GM19351 (cell line): ENCODE data around the gene FBXO7.

Experiments used
- ATAC-seq: cut with Tn5 transposase; IDR thresholded peaks from one replicate; pipeline ENCODE4 v1.9.1; 2021; ENCODE audit warnings: mild to moderate bottlenecking, moderate library complexity; ENCODE audit not compliant: unreplicated experiment

FBXO7 gene

DNA sequence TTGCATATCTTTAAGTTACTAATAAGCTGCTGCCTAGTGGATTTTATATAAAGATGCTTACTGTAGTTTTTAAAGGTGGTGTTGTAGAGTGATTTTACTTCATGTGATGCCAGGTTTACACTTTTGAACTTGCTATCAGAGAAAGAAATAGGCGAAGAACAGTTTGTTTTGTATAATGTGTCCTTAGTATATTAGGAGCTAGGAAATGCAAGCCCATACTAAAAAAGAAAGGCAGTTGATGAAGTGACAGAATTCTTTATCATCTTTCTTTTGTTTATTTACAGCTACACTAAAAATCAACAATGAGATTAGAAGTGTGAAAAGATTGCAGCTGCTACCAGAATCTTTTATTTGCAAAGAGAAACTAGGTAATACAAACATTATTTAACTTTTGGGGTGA is 12.8 kb downstream of the FBXO7 start:
- no peak for ATAC-seq

DNA sequence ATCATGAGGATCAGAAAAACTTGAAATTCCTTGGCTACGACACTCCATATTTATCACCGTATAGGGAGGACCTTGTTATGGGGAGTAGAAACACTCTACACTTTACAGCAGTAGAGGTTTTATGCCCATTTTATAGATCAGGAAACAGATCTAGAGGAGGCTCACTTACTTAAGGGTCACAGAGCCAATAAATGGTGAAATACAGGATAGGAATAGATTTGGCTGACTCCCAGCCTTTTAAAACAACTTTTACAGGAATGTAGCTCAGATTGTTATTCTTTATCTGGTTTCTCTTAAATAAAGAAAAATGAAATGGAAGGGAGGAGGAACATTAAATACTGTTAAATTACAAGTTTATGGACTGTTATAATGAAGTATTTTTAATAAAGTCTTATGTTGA is 14.8 kb downstream of the FBXO7 start:
- no peak for ATAC-seq

- no peak for ATAC-seq
Observed at GRCh38 chr22:32490279-32490678, 15.7 kb downstream of the FBXO7 start.

DNA sequence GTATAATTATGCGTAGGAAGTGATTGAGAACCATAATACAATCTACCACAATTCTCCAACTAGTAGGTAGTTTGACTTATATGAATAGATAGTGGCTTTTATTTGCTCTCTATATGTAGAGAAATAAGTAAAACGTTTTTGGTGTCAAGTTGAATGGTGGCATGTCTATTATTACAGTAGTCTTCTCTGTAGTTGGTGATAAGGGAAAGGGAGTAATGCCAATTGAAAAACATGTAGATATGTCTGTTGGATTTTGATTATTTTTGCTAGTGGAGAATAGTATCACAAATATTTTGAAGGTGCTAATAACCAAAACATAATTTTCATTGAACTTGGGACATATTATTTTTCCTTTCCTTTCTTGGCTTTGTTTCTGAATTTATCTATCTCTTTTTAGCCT is 17.5 kb downstream of the FBXO7 start:
- no peak for ATAC-seq

GRCh38 chr22:32493551-32493950 is 18.9 kb downstream of the FBXO7 start:
- no peak for ATAC-seq

GRCh38 chr22:32494971-32495370 is 20.4 kb downstream of the FBXO7 start:
- ATAC-seq, result no peak

GRCh38 chr22:32499666-32500065 is 25.1 kb downstream of the FBXO7 start:
- no peak for ATAC-seq

GRCh38 chr22:32501836-32502752 is 27.5 kb downstream of the FBXO7 start:
- ATAC-seq, result no peak

GRCh38 chr22:32509045-32509444 is 34.4 kb downstream of the FBXO7 start:
- ATAC-seq, result no peak

DNA sequence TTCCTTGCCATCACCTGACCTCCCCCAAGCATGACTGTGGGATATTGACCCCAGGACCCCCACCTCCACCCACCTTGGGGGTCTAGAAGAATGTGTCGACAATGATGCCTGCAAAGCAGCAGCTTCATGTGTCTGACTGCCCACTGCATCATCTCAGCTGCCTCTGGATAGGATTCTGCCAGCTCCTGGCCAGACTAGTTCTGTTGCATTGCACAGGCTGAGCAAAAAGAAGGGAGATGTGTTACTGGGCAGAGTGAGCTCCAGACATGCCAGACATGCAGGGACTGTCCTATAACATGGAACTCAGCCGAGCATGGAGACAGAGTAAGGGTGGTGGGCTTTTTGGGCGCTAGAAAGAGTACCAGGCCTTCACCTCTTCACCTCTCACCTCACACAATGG is 36.7 kb downstream of the FBXO7 start:
- no peak for ATAC-seq

GRCh38 chr22:32511776-32512175 is 37.2 kb downstream of the FBXO7 start:
- ATAC-seq, result no peak

DNA sequence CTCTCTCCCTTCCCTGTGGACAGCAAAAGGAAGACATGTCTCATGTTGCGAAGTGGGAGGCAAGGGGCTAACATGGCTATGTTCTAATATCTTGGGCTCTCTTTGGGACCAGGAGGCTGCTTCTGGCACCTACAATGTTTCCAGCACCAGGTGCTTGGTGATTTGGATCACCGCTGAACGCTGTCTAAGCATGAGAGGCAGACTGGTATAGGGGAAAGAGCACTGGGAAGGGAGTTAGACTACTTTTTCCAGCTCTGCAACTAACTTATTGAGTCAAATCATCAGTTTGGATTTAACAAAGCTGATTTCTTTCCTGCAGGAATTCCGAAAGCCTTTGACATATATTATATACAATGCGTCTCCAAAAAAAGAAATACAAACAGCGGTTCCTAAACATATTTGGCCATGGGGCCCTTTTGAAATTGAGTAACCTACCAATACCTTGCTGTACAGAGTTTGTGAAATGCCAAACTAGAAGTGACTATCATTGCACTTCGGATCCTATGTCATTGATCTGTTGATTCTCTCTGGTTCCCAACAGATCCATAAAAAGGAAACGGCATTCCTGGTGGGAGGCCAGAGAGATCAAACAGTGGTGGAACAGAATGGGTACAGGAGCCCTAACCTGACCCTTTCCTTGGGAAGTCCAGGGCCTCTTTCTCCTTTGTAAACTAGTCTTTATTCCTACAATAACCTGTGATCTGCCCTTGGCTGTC is 37.8 kb downstream of the FBXO7 start:
- ATAC-seq, result no peak

- ATAC-seq, result no peak
Observed at GRCh38 chr22:32515084-32515483, 40.5 kb downstream of the FBXO7 start.

DNA sequence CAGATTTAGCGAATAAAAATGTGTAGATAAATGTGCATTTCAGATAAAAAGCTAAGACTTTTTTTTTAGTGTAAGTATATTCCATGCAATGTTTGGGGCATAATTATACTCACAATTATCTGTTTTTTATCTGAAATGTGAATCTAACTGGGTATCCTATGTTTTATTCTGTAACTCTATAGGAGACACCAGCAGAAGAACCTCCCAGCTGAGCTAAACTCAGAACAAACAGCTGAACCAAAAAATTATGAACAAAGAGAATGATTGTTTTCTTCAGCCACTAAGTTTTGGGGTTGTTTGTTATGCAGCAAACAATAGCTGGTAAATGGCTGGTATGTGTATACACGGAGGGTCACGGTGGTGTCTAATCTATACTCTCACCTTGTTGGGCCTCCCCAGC is 42.9 kb downstream of the FBXO7 start:
- ATAC-seq, result no peak

GRCh38 chr22:32517921-32518320 is 43.3 kb downstream of the FBXO7 start:
- ATAC-seq, result no peak

DNA sequence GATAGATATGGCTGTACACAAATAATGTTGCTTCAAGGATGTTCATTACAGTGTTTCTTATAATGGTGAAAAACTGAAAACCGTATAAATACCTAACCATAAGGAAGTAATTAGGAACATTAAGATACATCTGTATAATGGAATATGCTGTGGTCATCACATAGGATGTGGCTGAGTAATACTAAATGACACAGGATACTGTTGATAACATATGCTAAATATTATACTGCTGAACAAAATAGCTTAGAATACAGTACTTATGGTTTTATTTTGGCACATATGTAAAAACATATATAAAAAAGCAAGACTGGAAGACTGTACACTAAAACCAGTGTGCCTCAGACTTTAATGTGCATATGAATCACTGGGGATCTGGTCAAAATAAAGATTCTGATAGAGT is 43.8 kb downstream of the FBXO7 start:
- no peak for ATAC-seq

DNA sequence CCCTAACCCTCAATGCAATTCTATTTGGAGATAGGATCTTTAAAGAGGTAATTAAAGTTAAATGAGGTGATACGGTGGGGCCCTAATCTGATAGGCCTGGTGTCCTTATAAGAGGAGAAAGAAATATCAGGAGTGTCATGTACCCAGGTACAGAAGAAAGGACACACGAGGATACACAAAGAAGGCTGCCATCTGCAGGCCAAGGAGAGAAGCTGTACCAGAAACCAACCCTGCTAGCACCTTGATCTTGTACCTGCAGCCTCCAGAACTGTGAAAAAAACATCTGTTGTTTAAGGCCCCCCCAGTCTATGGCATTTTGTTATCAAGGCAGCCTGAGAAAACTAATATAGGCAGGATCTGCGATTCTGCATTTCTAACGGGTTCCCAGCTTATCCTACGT is 44.2 kb downstream of the FBXO7 start:
- no peak for ATAC-seq

DNA sequence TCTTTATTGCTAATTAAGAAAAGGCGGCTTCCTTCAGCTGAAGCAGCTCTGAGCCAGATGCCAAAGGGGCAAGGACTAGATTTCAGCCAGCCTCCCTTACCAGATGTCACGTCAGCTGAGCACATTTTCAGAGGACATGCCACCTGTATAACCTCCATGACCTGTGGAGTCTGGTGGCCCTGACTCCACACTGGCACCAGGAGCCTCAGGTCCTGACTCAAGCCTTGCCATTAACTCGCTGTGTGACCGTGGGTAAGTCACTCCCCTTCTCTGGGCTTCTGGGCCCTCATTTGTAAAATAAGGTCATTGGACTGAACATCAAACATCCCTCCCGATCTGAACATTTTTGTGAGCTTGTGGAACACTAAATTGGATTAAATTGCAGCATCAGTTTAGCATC is 46.0 kb downstream of the FBXO7 start:
- ATAC-seq, result no peak

- no peak for ATAC-seq
Observed at GRCh38 chr22:32522237-32522636, 47.6 kb downstream of the FBXO7 start.

DNA sequence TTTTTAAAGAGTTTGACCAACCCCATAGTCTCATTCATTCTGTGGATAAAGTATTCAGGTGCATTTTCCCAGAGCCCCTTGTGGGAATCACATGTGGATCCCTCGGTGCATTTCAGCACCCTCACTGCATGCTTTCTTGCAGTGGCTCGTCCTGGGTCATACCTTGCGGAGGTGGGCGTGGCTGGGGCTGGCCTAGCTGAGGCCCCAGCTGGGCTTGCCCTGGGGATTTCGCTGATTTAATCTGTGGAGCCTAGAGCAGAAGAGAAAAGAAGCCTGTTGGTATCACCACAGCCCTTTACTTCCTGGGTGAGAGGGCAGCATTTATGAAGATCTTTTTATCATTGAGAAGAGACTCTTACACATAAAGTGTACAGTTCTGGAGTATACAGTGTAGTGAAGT is 53.1 kb downstream of the FBXO7 start:
- ATAC-seq, result no peak

DNA sequence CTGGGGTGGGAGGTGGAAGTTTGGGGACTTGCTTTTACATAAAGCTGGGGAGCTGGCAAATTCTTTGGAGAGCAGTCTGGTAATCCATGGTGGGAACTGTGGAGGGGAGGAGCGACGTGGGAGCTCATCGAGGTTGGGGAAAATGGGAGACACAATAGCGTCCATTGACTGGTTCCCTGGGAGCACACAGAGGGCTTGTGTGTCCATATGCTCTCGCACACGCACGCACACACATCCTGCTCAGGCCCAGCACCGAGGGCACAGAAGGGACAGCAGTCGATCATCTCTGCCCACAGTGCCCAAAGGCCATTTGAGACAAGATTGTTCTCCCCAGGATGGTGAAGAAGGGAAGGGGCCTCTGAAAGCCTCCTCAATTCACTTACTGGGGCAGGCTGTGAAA is 53.7 kb downstream of the FBXO7 start:
- no peak for ATAC-seq
